Measurements from ENCODE around the gene UTP14C.
"Not testable (repeated sequence)": the region's sequence is repeated elsewhere in the genome, so short reads cannot be mapped to it uniquely, and the experiment has no call there.

UTP14C gene

GRCh38 chr13:52003541-52003940 lies 20.9 kb upstream of the UTP14C start:
- no peak for FAIRE-seq

DNA sequence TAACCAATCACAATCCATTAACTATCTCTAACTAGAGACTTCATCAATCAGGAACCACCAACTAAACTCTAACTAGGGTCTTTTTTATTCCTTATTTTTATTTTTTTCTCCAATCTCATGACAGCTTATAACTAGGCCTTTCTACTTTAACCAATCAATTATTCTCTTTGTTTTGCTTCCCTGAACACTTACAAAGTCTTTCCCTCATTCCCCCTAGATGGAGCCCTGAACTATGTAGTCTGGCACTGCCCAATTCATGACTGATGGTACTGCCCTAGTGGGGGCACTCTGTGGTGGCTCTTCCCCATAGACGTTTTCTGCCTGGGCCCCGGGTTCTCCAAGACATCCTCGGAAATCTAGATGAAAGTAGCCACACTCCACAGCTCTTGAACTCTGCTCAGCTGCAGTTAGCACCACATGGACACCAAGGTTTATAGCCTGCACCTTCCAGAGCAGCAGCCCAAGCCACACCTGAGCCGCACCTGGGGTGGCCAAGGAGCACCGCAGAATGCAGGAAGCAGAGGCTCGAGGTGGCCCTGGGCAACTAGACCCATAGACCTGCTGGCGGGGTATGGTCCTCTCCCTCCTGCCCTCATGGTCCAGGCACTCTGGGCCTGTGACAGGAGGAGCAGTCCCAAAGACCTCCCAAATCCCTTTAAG lies 19.9 kb upstream of the UTP14C start:
- no peak for FAIRE-seq

GRCh38 chr13:52005841-52006522 lies 18.5 kb upstream of the UTP14C start:
- FAIRE-seq = no peak

DNA sequence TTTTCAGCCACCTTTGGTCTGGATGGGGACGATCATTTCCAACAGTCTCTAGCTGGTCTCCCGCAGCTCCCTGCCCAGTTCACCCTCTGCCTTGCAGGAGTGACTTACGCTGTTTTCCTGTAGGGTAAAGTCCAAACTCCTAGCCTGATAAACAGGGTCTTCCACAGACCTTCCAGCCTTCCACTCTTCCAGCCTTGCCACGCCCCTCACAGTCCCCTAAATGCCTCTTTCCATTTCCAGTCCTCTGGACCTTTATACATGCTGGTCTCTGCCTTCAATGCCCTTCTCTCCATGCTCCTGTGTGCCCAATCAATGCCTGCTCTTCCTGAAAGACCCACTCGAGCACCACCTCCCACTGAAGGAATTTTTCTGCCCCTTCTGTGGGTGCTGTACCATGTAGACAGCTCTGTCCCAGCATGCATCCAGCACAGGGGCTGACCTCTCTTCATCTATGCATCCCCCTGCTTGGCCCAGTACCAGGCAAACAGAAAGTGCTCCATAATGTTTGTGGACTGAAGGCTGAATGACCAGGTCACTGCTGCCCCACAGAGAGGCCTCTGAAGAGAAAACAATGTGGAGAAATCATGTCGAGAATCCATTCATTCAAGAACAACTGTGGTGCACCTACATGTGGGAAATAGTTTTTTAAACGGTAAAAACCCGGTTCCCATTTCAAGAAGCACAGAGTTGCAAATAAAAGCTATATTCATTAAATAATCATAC lies 17.8 kb upstream of the UTP14C start:
- FAIRE-seq = no peak

DNA sequence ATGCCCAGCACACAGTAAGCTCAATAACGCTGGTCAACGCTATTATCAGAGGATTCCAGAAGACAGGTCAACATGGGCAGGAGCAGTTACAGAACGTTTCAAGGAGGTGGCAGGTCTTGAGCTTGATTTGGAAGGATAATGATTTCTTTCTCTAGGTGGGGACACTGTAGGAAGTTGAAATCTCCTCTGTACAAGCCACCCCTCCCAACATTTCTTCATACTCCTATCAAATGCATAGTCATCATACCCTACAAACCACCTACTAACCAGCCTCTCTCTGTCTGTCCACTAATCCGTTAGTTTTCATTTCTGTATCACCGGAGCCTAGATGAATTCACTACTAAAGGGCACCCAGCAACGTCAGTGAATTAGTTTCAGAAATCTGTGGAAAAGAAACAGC lies 14.5 kb upstream of the UTP14C start:
- no peak for FAIRE-seq

- no peak for FAIRE-seq
Observed at GRCh38 chr13:52010890-52011631, 13.4 kb upstream of the UTP14C start, which contains the start of gene ATP7B. Gene ATP7B (minus strand): TSS chr13:52011450. CDS start chr13:52011337, 113 bp downstream.

DNA sequence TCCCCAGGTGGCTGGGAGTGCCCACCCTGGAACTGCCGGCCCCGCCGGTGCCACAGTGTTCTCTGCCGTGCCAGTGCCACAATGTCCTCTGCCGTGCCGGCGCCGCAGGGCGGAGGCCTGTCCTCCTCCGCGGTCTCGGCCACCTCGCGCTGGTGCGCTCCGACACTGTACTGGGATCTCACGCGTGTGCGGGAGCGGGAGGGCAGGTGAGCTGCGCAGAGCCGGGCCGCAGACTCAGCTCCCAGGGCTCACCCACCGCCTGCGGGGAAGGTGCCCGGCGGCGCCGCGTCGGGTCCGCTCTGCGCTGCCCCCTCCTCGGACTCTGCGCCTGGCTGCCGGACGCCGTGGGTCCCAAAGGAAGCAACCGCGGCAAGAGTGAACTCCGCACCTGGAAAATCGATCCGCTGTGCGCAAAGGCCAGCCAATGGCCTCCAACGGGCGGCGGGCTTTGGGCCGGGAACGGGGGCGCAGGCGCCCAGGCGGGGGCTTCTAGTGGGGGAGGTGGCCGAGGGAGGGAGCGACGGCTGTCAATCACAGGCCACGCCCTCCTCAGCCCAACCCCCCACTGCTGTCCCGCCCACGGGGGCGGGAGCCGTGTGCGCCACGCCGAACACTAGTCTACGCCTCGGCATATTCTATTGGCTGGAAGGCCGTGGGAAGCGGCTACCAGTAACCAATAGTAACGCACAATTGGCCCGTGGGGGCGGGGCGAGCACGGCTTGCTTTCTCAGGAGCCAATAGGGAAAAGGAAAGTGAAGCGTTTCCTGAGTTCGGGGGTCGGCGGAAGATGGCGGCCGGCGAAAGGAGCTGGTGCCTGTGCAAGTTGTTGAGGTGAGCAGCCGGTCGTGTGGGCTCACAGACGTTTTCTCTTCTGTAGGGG lies 12.6 kb upstream of the UTP14C start, which contains the start of gene ALG11:
Gene ALG11, plus strand, starts transcription at position 767 of the 880 bp plus-strand sequence. Its CDS starts 21 bp downstream, at position 788.
- FAIRE-seq = no peak

DNA sequence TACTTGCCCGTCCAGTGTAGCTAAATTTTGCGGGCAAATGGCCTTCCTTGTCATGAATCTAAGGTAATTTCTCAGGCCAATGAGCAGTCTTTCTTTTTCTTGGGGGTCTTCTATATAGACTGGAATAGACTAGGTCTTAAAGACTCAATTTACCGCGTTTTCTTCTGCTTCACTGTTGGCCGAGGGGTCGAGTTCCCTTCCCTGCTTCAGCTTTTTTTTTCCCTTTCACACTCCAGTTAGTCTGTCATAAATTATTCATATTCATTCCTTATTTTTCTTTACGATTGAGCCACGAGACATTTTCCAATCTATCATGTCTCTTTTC lies 12.0 kb upstream of the UTP14C start:
- FAIRE-seq = no peak

- no peak for FAIRE-seq
Observed at GRCh38 chr13:52016296-52016695, 8.2 kb upstream of the UTP14C start.

GRCh38 chr13:52020191-52020590 lies 4.3 kb upstream of the UTP14C start:
- no peak for FAIRE-seq

DNA sequence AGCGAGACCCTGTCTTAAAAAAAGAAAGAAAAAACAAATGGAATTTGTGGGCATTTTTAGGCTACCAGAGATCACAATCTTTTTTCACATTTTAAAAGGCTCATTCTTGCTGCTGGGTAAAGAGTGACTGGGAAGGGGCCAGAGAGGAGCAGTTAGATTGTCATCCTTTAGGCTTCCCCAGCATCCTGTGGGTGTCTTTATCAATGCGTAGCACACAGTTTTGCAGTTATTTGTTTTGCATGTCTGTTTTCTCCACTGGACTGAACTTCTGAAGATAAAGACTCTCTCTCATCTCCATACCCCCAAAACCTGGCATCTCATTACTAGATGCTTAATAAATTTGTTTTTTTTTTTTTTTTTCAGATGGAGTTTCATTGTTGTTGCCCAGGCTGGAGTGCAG lies 2.1 kb upstream of the UTP14C start:
- no peak for FAIRE-seq

DNA sequence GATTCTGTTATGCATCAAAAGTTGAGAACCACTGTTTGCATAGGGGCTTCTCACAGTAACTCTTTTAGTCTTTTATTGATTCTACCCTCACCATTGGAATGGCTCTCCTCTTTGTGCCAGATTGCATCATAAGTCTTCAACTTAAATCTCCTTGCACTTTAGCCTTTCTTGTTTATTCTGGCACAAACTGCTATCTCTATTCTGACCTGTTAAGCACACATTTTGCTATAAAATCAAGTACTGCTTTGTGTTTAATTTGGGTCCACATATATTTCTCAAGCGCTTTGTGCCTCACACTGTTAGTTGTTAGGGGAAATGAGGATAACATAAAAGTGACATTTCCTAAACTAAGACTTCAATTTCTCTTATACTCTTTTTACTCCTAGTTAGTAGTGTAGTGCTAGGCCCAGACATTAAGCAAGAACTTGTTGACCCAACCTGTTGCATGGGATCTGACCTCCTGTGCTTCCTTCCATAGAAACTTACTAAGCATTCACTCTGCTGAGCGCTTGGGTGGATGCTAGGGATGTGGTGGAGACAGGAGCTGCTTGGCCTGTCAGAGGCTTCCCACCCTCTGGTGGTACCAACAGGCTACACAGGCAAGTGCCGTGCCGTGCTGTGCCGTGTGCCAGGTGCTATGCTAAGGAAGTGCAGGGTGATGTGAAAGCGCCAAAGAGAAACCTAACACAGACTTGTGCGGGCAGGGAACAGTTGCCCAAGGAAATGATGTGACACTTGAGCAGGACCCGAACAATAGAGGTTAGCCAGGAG lies 1.2 kb downstream of the UTP14C start:
- FAIRE-seq = no peak

DNA sequence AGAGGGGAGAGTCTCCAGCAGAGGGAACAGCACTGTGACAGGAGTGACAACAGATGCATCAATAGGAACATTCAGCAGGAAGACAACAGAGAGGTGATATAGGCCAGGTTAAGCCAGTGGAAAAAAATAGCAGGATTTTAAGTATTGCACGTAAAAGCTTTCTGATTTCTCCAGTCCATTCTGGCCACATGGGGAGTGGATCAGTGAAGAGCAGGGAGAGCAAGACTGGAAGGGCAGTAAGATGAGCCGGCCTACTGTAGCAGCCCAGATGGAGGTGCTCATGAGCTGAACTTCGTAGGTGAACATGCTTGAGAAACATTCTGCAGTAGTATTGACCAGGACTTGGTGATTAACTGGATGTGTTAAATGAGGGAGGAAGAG lies 1.7 kb downstream of the UTP14C start:
- no peak for FAIRE-seq

DNA sequence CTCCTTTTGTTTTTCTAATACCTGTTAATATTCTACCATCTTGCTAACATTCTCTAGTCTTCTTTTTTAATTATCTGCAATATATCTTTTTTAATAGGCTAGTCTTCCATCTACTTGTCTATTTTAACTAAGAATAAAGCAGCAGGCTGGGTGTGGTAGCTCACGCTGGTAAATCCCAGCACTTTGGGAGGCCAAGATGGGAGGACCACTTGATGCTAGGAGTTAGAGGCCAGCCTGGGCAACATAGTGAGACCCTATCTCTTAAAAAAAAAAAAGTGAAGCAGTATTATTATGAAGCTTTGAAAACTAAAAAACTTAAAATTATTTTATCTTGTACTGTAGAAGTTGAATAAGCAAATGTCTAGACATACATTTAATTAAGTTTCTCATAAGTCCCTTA lies 3.3 kb downstream of the UTP14C start:
- no peak for FAIRE-seq

DNA sequence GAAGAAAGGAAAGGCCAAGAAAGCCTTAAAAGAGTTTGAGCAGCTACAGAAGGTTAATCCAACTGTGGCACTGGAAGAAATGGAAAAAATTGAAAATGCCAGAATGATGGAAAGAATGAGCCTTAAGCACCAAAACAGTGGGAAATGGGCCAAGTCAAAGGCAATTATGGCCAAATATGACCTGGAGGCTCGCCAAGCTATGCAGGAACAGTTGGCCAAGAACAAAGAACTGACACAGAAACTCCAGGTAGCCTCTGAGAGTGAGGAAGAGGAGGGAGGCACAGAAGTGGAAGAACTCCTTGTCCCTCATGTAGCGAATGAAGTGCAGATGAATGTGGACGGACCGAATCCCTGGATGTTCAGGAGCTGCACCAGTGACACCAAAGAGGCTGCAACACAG lies 5.1 kb downstream of the UTP14C start:
- FAIRE-seq = no peak

GRCh38 chr13:52030401-52030800 lies 5.9 kb downstream of the UTP14C start:
- not testable (repeated sequence) for FAIRE-seq

DNA sequence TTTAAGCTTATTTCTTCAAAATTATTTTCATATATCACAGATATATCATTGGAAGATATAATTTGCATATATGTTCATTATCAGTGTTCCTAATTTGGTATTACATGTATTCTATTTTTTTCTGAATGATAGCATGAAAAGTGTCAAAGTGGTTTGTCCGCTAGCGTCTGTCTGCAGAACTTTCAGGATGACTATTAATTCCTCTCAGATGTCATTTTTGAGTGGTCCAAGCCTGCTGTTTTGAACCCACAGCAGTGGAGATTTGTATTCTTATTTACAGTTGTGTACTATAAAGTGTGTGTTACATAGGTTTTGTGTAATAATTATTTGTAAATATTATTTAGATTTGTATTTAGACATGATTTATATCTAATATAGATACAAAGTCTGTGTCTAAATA lies 8.5 kb downstream of the UTP14C start:
- no peak for FAIRE-seq

GRCh38 chr13:52034616-52035226 lies 10.2 kb downstream of the UTP14C start:
- no peak for FAIRE-seq

- no peak for FAIRE-seq
Observed at GRCh38 chr13:52036037-52036436, 11.5 kb downstream of the UTP14C start.

DNA sequence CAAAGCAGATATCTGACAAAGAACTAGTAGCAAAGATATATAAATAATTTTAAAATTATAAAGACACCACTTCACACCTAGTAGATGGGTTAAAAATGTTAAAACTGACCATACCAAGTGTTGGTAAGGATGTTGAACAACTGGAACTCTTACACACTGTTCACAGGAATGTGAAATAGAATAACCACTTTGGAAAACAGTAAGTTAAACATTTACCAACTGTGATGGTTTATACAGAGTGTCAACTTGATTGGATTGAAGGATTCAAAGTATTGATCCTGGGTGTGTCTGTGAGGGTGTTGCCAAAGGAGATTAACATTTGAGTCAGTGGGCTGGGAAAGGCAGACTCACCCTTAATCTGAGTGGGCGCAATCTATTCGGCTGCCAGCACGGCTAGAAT lies 19.2 kb downstream of the UTP14C start:
- FAIRE-seq = no peak

DNA sequence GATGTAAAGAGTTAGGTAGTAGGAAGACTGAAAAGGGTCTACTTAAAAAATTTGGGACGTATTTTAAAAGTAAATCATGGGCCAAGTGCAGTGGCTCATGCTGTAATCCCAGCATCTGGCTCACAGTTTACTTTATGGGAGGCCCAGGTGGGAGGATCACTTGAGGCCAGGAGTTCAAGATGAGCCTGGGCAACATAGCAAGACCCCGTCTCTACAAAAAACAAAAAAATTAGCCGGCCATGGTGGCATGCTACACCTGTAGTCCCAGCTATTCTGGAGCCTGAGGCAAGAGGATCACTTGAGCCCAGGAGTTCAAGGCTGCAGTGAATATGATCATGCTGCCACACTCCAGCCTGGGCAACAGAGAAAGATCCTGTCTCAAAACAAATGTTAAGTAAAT lies 23.0 kb downstream of the UTP14C start:
- no peak for FAIRE-seq

Measured in colon (tissue), 2 donors.